H9 (cell line): ENCODE measurements around the gene RPLP2. TPM values are rescaled to one million over a fixed set of nuclear protein-coding genes. Genes with fewer than 3 reads are reported as not detected.

Experiments used
- DNase-seq: peaks from one replicate; pipeline ENCODE4 v3.0.0-alpha.2; 2017
- H2AFZ ChIP-seq: one replicate; pipeline ENCODE4 v1.6.1; 2013; ENCODE audit warnings: mild to moderate bottlenecking, low read length, control low read depth, moderate library complexity
- H2AK5ac ChIP-seq: 2 replicates; pipeline ENCODE4 v1.6.1; 2013; ENCODE audit warnings: low read length, control low read depth, mixed read lengths; ENCODE audit not compliant: insufficient read length
- H2BK120ac ChIP-seq: one replicate; pipeline ENCODE4 v1.6.1; 2013; ENCODE audit warnings: low read depth, mild to moderate bottlenecking, low read length, control low read depth, inconsistent platforms; ENCODE audit not compliant: poor library complexity, severe bottlenecking
- H2BK12ac ChIP-seq: 2 replicates; pipeline ENCODE4 v1.6.1; 2013; ENCODE audit warnings: low read length, control low read depth, mixed read lengths, low read depth; ENCODE audit not compliant: insufficient read length
- H2BK15ac ChIP-seq: 2 replicates; pipeline ENCODE4 v1.6.1; 2013; ENCODE audit warnings: low read depth, low read length, control low read depth
- H2BK20ac ChIP-seq: one replicate; pipeline ENCODE4 v1.6.1; 2013; ENCODE audit warnings: low read depth, mild to moderate bottlenecking, low read length, control low read depth, inconsistent platforms; ENCODE audit not compliant: poor library complexity, severe bottlenecking
- H2BK5ac ChIP-seq: 2 replicates; pipeline ENCODE4 v1.6.1; 2013; ENCODE audit warnings: low read length, control low read depth, mixed read lengths; ENCODE audit not compliant: insufficient read length
- H3K14ac ChIP-seq: 2 replicates; pipeline ENCODE4 v1.6.1; 2013; ENCODE audit warnings: low read length, control low read depth; ENCODE audit not compliant: insufficient read depth
- H3K18ac ChIP-seq: 2 replicates; pipeline ENCODE4 v1.6.1; 2013; ENCODE audit warnings: low read depth, mild to moderate bottlenecking, mixed read lengths, low read length, control low read depth; ENCODE audit not compliant: insufficient read length
- H3K23ac ChIP-seq: 2 replicates; pipeline ENCODE4 v1.6.1; 2013; ENCODE audit warnings: low read length, control low read depth, mixed read lengths, low read depth; ENCODE audit not compliant: insufficient read length
- H3K23me2 ChIP-seq: 2 replicates; pipeline ENCODE4 v1.6.1; 2013; ENCODE audit warnings: low read depth, mild to moderate bottlenecking, mixed read lengths, low read length, control low read depth; ENCODE audit not compliant: insufficient read length, poor library complexity, severe bottlenecking
- H3K27ac ChIP-seq: 2 replicates; pipeline ENCODE4 v1.5.1; 2013; ENCODE audit warnings: low read length, control low read depth, mixed read lengths, low read depth; ENCODE audit not compliant: insufficient read length
- H3K27me3 ChIP-seq: 2 replicates; pipeline ENCODE4 v1.6.1; 2013; ENCODE audit warnings: low read length, control low read depth, inconsistent platforms; ENCODE audit not compliant: insufficient read depth
- H3K4ac ChIP-seq: 2 replicates; pipeline ENCODE4 v1.6.1; 2013; ENCODE audit warnings: low read depth, mild to moderate bottlenecking, control low read depth, inconsistent platforms, low read length, moderate library complexity
- H3K4me1 ChIP-seq: 2 replicates; pipeline ENCODE4 v1.6.1; 2013; ENCODE audit warnings: low read length, control low read depth, inconsistent platforms; ENCODE audit not compliant: insufficient read depth
- H3K4me2 ChIP-seq: 2 replicates; pipeline ENCODE4 v1.6.1; 2013; ENCODE audit warnings: low read length, control low read depth, mixed read lengths; ENCODE audit not compliant: insufficient read length, insufficient read depth
- H3K56ac ChIP-seq: 2 replicates; pipeline ENCODE4 v1.6.1; 2013; ENCODE audit warnings: low read depth, mild to moderate bottlenecking, mixed read lengths, low read length, control low read depth; ENCODE audit not compliant: insufficient read length
- H3K79me1 ChIP-seq: 2 replicates; pipeline ENCODE4 v1.6.1; 2013; ENCODE audit warnings: low read depth, mild to moderate bottlenecking, moderate library complexity, low read length, control low read depth, inconsistent platforms; ENCODE audit not compliant: insufficient read depth, poor library complexity, severe bottlenecking
- H3K79me2 ChIP-seq: 2 replicates; pipeline ENCODE4 v1.6.1; 2013; ENCODE audit warnings: low read length, control low read depth, inconsistent platforms; ENCODE audit not compliant: insufficient read depth
- H3K9ac ChIP-seq: 2 replicates; pipeline ENCODE4 v1.6.1; 2013; ENCODE audit warnings: low read length, control low read depth, mixed read lengths; ENCODE audit not compliant: insufficient read length; ENCODE audit errors: extremely low read depth
- H3K9me3 ChIP-seq: one replicate; pipeline ENCODE4 v1.6.1; 2013; ENCODE audit warnings: low read depth, low read length, inconsistent platforms; ENCODE audit not compliant: control insufficient read depth
- H3T11ph ChIP-seq: one replicate; pipeline ENCODE4 v1.6.1; 2013; ENCODE audit warnings: mild to moderate bottlenecking, low read length, control low read depth, inconsistent platforms
- H4K20me1 ChIP-seq: one replicate; pipeline ENCODE4 v1.6.1; 2013; ENCODE audit not compliant: control insufficient read depth, insufficient read length, insufficient read depth
- H4K5ac ChIP-seq: 2 replicates; pipeline ENCODE4 v1.6.1; 2013; ENCODE audit warnings: low read depth, mild to moderate bottlenecking, mixed read lengths, low read length, control low read depth; ENCODE audit not compliant: insufficient read length
- H4K8ac ChIP-seq: replicated peaks from 2 replicates; pipeline ENCODE4 v1.6.1; 2013; ENCODE audit warnings: low read length, control low read depth, mixed read lengths, low read depth; ENCODE audit not compliant: insufficient read length
- H4K91ac ChIP-seq: 2 replicates; pipeline ENCODE4 v1.6.1; 2013; ENCODE audit warnings: low read depth, mild to moderate bottlenecking, moderate library complexity, mixed read lengths, low read length, control low read depth; ENCODE audit not compliant: insufficient read length
- H3K27ac Mint-ChIP-seq, 3 experiments: 2 replicates in 2 of 3; 3 replicates in 1 of 3; pipeline ENCODE4 v1.8.0; 2020 to 2021; ENCODE audit warnings: mixed read lengths in 3 of 3, mild to moderate bottlenecking in 1 of 3, moderate library complexity in 1 of 3
- H3K27me3 Mint-ChIP-seq: 2 replicates; pipeline ENCODE4 v1.8.0; 2021; ENCODE audit warnings: low read depth, mild to moderate bottlenecking, moderate library complexity, mixed read lengths
- H3K36me3 Mint-ChIP-seq, 3 experiments: 2 replicates in 2 of 3; 3 replicates in 1 of 3; pipeline ENCODE4 v1.8.0; 2020 to 2021; ENCODE audit warnings: low read depth in 3 of 3, mixed read lengths in 3 of 3; ENCODE audit not compliant: insufficient read depth in 1 of 3
- H3K4me1 Mint-ChIP-seq, 2 experiments: 2 replicates each; pipeline ENCODE4 v1.8.0; 2020; ENCODE audit warnings: mixed read lengths in 2 of 2
- H3K4me3 Mint-ChIP-seq, 2 experiments: 2 replicates in 1 of 2; 3 replicates in 1 of 2; pipeline ENCODE4 v1.8.0; 2020 to 2021; ENCODE audit warnings: mild to moderate bottlenecking in 2 of 2, mixed read lengths in 2 of 2, moderate library complexity in 1 of 2
- H3K9me3 Mint-ChIP-seq, 2 experiments: 2 replicates in 1 of 2; 3 replicates in 1 of 2; pipeline ENCODE4 v1.8.0; 2020; ENCODE audit warnings: mild to moderate bottlenecking in 2 of 2, mixed read lengths in 2 of 2, moderate library complexity in 1 of 2
- WGBS: extraction: QIAGEN DNeasy Blood & Tissue Kit; methylation state at CpG from one replicate; pipeline ENCODE4 v1.1.7; 2013; ENCODE audit warnings: missing lambda C conversion rate, low lambda C conversion rate, mixed read lengths; ENCODE audit not compliant: insufficient read length; ENCODE audit errors: extremely low coverage; 5-methylcytosine and 5-hydroxymethylcytosine counted together
- total RNA-seq: library from RNA; stranded (reverse); gene quantifications from 2 replicates; pipeline ENCODE4 v1.2.1, GENCODE V29; 2021
- TF ChIP-seq, protein P1 (sequence below): fragments of 200-600 bp; sonication (generic); conservative IDR thresholded peaks from 3 replicates; pipeline ENCODE4 v1.8.0; 2021; ENCODE audit warnings: antibody characterized with exemption, mild to moderate bottlenecking

The RPLP2 gene
- total RNA-seq, 1 experiment from 2014 or later, result 2,138 TPM

DNA sequence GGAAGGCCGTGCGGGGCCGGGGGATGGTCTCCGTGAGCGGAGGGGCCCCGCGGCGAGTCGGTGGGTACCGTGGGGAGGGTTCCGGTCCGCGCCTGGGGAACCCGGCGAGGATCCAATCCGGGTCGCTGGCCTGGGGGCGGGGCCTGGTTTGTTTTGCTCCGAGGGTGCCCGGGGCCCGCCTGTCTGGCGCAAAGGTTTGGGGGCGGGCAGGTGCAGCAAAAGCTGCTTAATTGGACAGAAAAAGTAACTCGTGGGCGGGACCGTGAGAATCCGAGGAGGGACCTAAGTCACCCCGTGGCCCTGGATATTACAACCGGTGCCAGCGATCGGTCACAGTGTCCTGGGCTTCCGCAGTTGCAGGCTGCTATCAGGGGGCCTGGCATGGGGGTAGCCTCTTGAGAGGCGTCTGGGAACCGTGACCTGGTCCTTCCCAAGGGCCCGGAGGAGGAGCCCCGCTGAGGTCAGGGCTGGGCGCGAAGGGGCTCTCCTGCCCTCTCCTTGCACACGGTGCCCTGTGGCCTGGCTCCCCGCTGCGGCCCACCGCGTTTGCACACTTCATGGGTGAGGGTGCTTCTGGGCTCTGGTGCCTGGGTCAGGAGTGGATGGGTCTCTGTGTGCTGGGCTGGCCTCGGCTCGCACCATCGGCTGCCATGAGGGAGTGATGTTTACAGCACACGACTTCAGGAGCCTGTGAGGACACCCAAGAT, 10.3 kb downstream of the RPLP2 start:
- H2AK5ac ChIP-seq, result no peak overlapping the region
- H3K23me2 ChIP-seq, result peaks cover 5% of the 10 kb centered on the region
- H3K56ac ChIP-seq, result no peak overlapping the region
- TF ChIP-seq, protein P1, sequence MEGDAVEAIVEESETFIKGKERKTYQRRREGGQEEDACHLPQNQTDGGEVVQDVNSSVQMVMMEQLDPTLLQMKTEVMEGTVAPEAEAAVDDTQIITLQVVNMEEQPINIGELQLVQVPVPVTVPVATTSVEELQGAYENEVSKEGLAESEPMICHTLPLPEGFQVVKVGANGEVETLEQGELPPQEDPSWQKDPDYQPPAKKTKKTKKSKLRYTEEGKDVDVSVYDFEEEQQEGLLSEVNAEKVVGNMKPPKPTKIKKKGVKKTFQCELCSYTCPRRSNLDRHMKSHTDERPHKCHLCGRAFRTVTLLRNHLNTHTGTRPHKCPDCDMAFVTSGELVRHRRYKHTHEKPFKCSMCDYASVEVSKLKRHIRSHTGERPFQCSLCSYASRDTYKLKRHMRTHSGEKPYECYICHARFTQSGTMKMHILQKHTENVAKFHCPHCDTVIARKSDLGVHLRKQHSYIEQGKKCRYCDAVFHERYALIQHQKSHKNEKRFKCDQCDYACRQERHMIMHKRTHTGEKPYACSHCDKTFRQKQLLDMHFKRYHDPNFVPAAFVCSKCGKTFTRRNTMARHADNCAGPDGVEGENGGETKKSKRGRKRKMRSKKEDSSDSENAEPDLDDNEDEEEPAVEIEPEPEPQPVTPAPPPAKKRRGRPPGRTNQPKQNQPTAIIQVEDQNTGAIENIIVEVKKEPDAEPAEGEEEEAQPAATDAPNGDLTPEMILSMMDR, result no peak
- no peak overlapping the region for H3K27ac ChIP-seq
- no peak overlapping the region for H2BK12ac ChIP-seq
- no peak overlapping the region for H3K18ac ChIP-seq
- Mint-ChIP-seq H3K9me3 (no peaks in the 10 kb centered on the region; a peak in 1 of 5 replicates), H3K4me1 (peaks cover 11 to 25% of the 10 kb centered on the region in 2 experiments), H3K27me3 (peaks cover 4% of the 10 kb centered on the region), H3K4me3 (peak overlapping the region; percentile 76 to 87), H3K36me3 (peaks cover 2 to 23% (median 10%) of the 10 kb centered on the region in 3 experiments; a peak in 6 of 7 replicates), H3K27ac (peak overlapping the region in 1 of 3 experiments; percentile 85; a peak in 1 of 7 replicates)
- peak; percentile 83 for DNase-seq
- no CpG with 5 or more reads among the region's 47 CpGs for WGBS
- no peaks in the 10 kb centered on the region for H3K27me3 ChIP-seq
- H4K5ac ChIP-seq, result no peak overlapping the region
- H2AFZ ChIP-seq, result no peak overlapping the region
- peak overlapping the region; percentile 46 for H3K4me2 ChIP-seq
- no peak overlapping the region for H3K9ac ChIP-seq
- no peak overlapping the region for H2BK120ac ChIP-seq
- H3K4ac ChIP-seq, result no peak overlapping the region
- H3K79me1 ChIP-seq, result no peaks in the 10 kb centered on the region
- no peak overlapping the region for H4K91ac ChIP-seq
- H3K23ac ChIP-seq, result no peak overlapping the region
- no peaks in the 10 kb centered on the region for H4K20me1 ChIP-seq
- no peak overlapping the region for H3T11ph ChIP-seq
- H4K8ac ChIP-seq, result no peak overlapping the region
- no peak overlapping the region for H2BK20ac ChIP-seq
- no peak overlapping the region for H2BK15ac ChIP-seq
- no peaks in the 10 kb centered on the region for H3K9me3 ChIP-seq
- H3K4me1 ChIP-seq, result no peaks in the 10 kb centered on the region
- H3K14ac ChIP-seq, result no peak overlapping the region; the same call in 1 of the 2 replicates
- H2BK5ac ChIP-seq, result no peak overlapping the region
- H3K79me2 ChIP-seq, result no peaks in the 10 kb centered on the region
